ENCODE results near the gene IL17RA. TPM values are rescaled to one million over a fixed set of nuclear protein-coding genes. Genes with fewer than 3 reads are reported as not detected.

The IL17RA gene
- total and polyA plus RNA-seq, 2 experiments from 2014 or later = 13.9 to 18.3 TPM

DNA sequence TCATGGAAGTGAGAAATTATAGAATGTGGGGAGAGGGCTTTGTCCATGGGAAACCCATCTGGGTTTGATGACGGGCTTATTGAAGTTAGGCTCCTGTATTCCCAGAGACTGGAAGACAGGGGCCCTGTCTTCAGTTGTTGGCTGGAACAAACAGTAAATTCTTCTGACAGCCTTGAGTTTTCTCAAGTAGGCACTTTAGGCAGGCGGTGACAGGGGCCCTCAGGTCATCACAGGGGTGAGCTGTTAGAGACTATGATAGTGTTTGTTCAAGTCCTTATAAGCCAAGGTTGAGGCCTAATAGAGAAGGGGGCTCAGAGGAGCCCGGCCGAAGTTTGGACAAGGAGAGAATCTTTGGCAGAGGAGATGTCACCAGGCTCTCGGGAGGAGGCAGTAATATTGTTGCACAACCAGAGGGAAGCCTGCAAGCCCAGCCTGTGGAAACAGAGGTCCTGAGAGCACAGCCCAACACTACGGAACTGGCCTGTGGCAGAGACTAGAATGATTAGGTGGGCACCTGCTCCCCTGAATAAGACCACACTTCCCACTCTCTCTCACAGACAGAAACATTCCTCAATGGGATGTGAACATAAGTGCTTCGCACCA, 20.2 kb upstream of the IL17RA start:
- no peak overlapping the region for H3K9ac ChIP-seq
- H3K79me2 ChIP-seq (ENCODE audit: insufficient read depth) = no peaks in the 10 kb centered on the region
- H2AFZ ChIP-seq = no peak overlapping the region
- H3K4me2 ChIP-seq (ENCODE audit: unreplicated experiment) = no peak overlapping the region
- TF ChIP-seq EZH2 (IDR thresholded peaks at IDR 0.05; ENCODE audit: insufficient read depth, poor library complexity, severe bottlenecking) (no peak), EZH2phosphoT487 (IDR thresholded peaks at IDR 0.05; ENCODE audit: insufficient read depth, low read depth) (no peak)
- no peak overlapping the region for H3K27ac ChIP-seq
- H3K36me3 ChIP-seq (ENCODE audit: low read depth) = no peaks in the 10 kb centered on the region
- WGBS, 2 experiments (ENCODE audit: low coverage in 1 of 2, low lambda C conversion rate in 2 of 2, missing lambda C conversion rate in 2 of 2) = 71 to 75% methylated on average over 7 of the region's 7 CpGs
- H3K4me1 ChIP-seq (ENCODE audit: insufficient read depth) = 0 out of 2 replicates have a peak, but pooled peaks cover 5% of the 10 kb centered on the region
- H3K27me3 ChIP-seq (replicated peaks; ENCODE audit: insufficient read depth) = no peaks in the 10 kb centered on the region
- H4K20me1 ChIP-seq (ENCODE audit: insufficient read depth) = no peaks in the 10 kb centered on the region
- no peak for DNase-seq
- in situ Hi-C loops (cut with MboI) = no loop called here
- H3K9me2 ChIP-seq (ENCODE audit: insufficient read depth) = no peaks in the 10 kb centered on the region
- H3F3A ChIP-seq (ENCODE audit: insufficient read depth) = no peaks in the 10 kb centered on the region
- H3K9me3 ChIP-seq (ENCODE audit: low read depth) = no peaks in the 10 kb centered on the region
- H3K4me3 ChIP-seq = no peak overlapping the region

- H3K9me3 ChIP-seq (ENCODE audit: low read depth) = no peaks in the 10 kb centered on the region
- no peaks in the 10 kb centered on the region for H3K36me3 ChIP-seq (ENCODE audit: low read depth)
- in situ Hi-C loops (cut with MboI) = no loop called here
- H3K9me2 ChIP-seq (ENCODE audit: insufficient read depth) = no peaks in the 10 kb centered on the region
- TF ChIP-seq EZH2 (IDR thresholded peaks at IDR 0.05; ENCODE audit: insufficient read depth, poor library complexity, severe bottlenecking) (no peak), EZH2phosphoT487 (IDR thresholded peaks at IDR 0.05; ENCODE audit: insufficient read depth, low read depth) (no peak)
- H3K27me3 ChIP-seq (replicated peaks; ENCODE audit: insufficient read depth) = no peaks in the 10 kb centered on the region
- no peak overlapping the region for H3K4me2 ChIP-seq (ENCODE audit: unreplicated experiment)
- no peak overlapping the region for H2AFZ ChIP-seq
- 0 out of 2 replicates have a peak, but pooled peaks cover 5% of the 10 kb centered on the region for H3K4me1 ChIP-seq (ENCODE audit: insufficient read depth)
- WGBS, 2 experiments (ENCODE audit: low coverage in 1 of 2, low lambda C conversion rate in 2 of 2, missing lambda C conversion rate in 2 of 2) = 67 to 70% methylated on average over 7 of the region's 7 CpGs
- H3K79me2 ChIP-seq (ENCODE audit: insufficient read depth) = no peaks in the 10 kb centered on the region
- no peak overlapping the region for H3K4me3 ChIP-seq
- no peaks in the 10 kb centered on the region for H3F3A ChIP-seq (ENCODE audit: insufficient read depth)
- no peak overlapping the region for H3K27ac ChIP-seq
- H3K9ac ChIP-seq = no peak overlapping the region
- no peaks in the 10 kb centered on the region for H4K20me1 ChIP-seq (ENCODE audit: insufficient read depth)
- DNase-seq = no peak
Measured at GRCh38 chr22:17065433-17065832, 19.4 kb upstream of the IL17RA start.

DNA sequence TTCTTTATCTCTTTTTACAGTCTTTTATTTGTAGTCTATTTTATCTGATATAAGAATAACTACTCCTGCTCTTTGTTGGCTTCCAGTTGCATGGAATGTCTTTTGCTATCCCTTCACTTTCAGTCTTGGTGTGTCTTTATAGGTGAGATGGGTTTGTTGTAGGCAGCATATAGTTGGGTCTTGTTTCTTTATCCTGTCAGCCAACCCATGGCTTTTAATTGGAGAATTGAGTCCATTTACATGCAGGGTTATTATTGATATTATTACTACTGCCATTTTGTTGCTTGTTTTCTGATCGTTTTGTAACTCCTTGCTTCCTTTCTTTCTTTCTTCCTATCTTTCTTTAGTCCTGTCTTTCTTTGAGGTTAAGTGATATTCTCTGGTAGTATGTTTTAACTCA, 11.9 kb upstream of the IL17RA start:
- no peaks in the 10 kb centered on the region for H3K79me2 ChIP-seq (ENCODE audit: insufficient read depth)
- no peaks in the 10 kb centered on the region for H3K9me2 ChIP-seq (ENCODE audit: insufficient read depth)
- H3K4me2 ChIP-seq (ENCODE audit: unreplicated experiment) = no peak overlapping the region
- in situ Hi-C loops (cut with MboI) = loop anchor here (10.0 kb wide), 2 partner anchors 92 to 432 kb away; no protein-coding TSS in a partner anchor
- WGBS, 2 experiments (ENCODE audit: low coverage in 1 of 2, low lambda C conversion rate in 2 of 2, missing lambda C conversion rate in 2 of 2) = 78 to 79% methylated on average over 1 of the region's 1 CpG
- peaks cover 26% of the 10 kb centered on the region for H3F3A ChIP-seq (ENCODE audit: insufficient read depth)
- no peaks in the 10 kb centered on the region for H4K20me1 ChIP-seq (ENCODE audit: insufficient read depth)
- no peaks in the 10 kb centered on the region for H3K36me3 ChIP-seq (ENCODE audit: low read depth)
- no peak overlapping the region for H3K27ac ChIP-seq
- TF ChIP-seq EZH2 (IDR thresholded peaks at IDR 0.05; ENCODE audit: insufficient read depth, poor library complexity, severe bottlenecking) = no peak
- TF ChIP-seq EZH2phosphoT487 (IDR thresholded peaks at IDR 0.05; ENCODE audit: insufficient read depth, low read depth) = no peak
- H3K27me3 ChIP-seq (replicated peaks; ENCODE audit: insufficient read depth) = no peaks in the 10 kb centered on the region
- peaks cover 34% of the 10 kb centered on the region for H3K4me1 ChIP-seq (ENCODE audit: insufficient read depth)
- H3K9me3 ChIP-seq (ENCODE audit: low read depth) = no peaks in the 10 kb centered on the region
- no peak overlapping the region for H2AFZ ChIP-seq
- no peak for DNase-seq
- no peak overlapping the region for H3K9ac ChIP-seq
- no peak overlapping the region for H3K4me3 ChIP-seq

DNA sequence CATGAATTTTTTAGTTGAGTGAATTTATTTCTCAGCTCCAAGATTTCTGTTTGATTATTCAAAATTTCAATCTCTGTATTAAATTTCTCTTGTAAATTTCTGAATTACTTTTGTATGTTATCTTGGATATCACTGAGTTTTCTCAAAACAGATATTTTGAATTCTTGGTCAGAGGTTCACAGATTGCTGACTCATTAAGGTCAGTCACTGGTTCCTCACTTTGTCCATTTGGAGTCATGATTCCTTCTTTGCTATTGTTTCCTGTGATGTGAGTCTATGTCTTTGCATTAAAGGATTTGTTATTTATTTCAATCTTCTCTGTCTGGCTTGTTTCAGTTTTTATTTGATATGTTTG, 10.2 kb upstream of the IL17RA start:
- H3K79me2 ChIP-seq (ENCODE audit: insufficient read depth) = no peaks in the 10 kb centered on the region
- H3K4me3 ChIP-seq = no peak overlapping the region
- no peak overlapping the region for H3K9ac ChIP-seq
- peaks cover 26% of the 10 kb centered on the region for H3F3A ChIP-seq (ENCODE audit: insufficient read depth)
- peak overlapping the region; percentile 65 for H3K4me2 ChIP-seq (ENCODE audit: unreplicated experiment)
- no peaks in the 10 kb centered on the region for H3K9me2 ChIP-seq (ENCODE audit: insufficient read depth)
- no peaks in the 10 kb centered on the region for H3K9me3 ChIP-seq (ENCODE audit: low read depth)
- in situ Hi-C loops (cut with MboI) = loop anchor here (10.0 kb wide), 2 partner anchors 90 to 430 kb away; no protein-coding TSS in a partner anchor
- no peak for TF ChIP-seq EZH2phosphoT487 (IDR thresholded peaks at IDR 0.05; ENCODE audit: insufficient read depth, low read depth)
- no peak for TF ChIP-seq EZH2 (IDR thresholded peaks at IDR 0.05; ENCODE audit: insufficient read depth, poor library complexity, severe bottlenecking)
- H3K27me3 ChIP-seq (replicated peaks; ENCODE audit: insufficient read depth) = no peaks in the 10 kb centered on the region
- H4K20me1 ChIP-seq (ENCODE audit: insufficient read depth) = no peaks in the 10 kb centered on the region
- peaks cover 41% of the 10 kb centered on the region for H3K4me1 ChIP-seq (ENCODE audit: insufficient read depth)
- H3K27ac ChIP-seq = peak overlapping the region; percentile 72
- no peaks in the 10 kb centered on the region for H3K36me3 ChIP-seq (ENCODE audit: low read depth)
- H2AFZ ChIP-seq = no peak overlapping the region
- DNase-seq = peak; percentile 60

- H3K4me1 ChIP-seq (ENCODE audit: insufficient read depth) = peaks cover 44% of the 10 kb centered on the region
- H3K27ac ChIP-seq = peak overlapping the region; percentile 59
- DNase-seq = peak; percentile 81
- no peaks in the 10 kb centered on the region for H3K9me2 ChIP-seq (ENCODE audit: insufficient read depth)
- no peak overlapping the region for H2AFZ ChIP-seq
- H3F3A ChIP-seq (ENCODE audit: insufficient read depth) = peaks cover 26% of the 10 kb centered on the region
- in situ Hi-C loops (cut with MboI) = loop anchor here (10.0 kb wide), 2 partner anchors 88 to 428 kb away; no protein-coding TSS in a partner anchor
- TF ChIP-seq EZH2 (IDR thresholded peaks at IDR 0.05; ENCODE audit: insufficient read depth, poor library complexity, severe bottlenecking) (no peak), EZH2phosphoT487 (IDR thresholded peaks at IDR 0.05; ENCODE audit: insufficient read depth, low read depth) (no peak)
- H3K27me3 ChIP-seq (replicated peaks; ENCODE audit: insufficient read depth) = no peaks in the 10 kb centered on the region
- H4K20me1 ChIP-seq (ENCODE audit: insufficient read depth) = no peaks in the 10 kb centered on the region
- H3K36me3 ChIP-seq (ENCODE audit: low read depth) = no peaks in the 10 kb centered on the region
- H3K9me3 ChIP-seq (ENCODE audit: low read depth) = no peaks in the 10 kb centered on the region
- no peaks in the 10 kb centered on the region for H3K79me2 ChIP-seq (ENCODE audit: insufficient read depth)
- peak overlapping the region; percentile 19 for H3K4me2 ChIP-seq (ENCODE audit: unreplicated experiment)
- no peak overlapping the region for H3K9ac ChIP-seq
- H3K4me3 ChIP-seq = no peak overlapping the region
Measured at GRCh38 chr22:17077255-17077654, 7.5 kb upstream of the IL17RA start.

Data from GM23248 (cell line).